Osteoblast (primary cell): ENCODE data around the gene CNOT4. TPM values are rescaled to one million over a fixed set of nuclear protein-coding genes. Genes with fewer than 3 reads are reported as not detected.
A peak's percentile ranks its signal among the peaks of the same experiment; 100 is the strongest.

ENCODE experiments used
- DNase-seq: peaks from one replicate; pipeline ENCODE4 v3.0.0; 2011; ENCODE audit warnings: low spot score, mixed read lengths; ENCODE audit not compliant: insufficient read length; ENCODE audit errors: missing footprints
- H2AFZ ChIP-seq: 2 replicates; pipeline ENCODE4 v1.6.0; 2011; ENCODE audit warnings: mild to moderate bottlenecking, low read length
- H3K27ac ChIP-seq: 2 replicates; pipeline ENCODE4 v1.5.1; 2011; ENCODE audit warnings: mild to moderate bottlenecking, low read depth, low read length, moderate library complexity
- H3K27me3 ChIP-seq: 2 replicates; pipeline ENCODE4 v1.6.0; 2012; ENCODE audit warnings: mild to moderate bottlenecking, control low read depth, inconsistent platforms, low read length, moderate library complexity; ENCODE audit not compliant: insufficient read depth
- H3K36me3 ChIP-seq: 2 replicates; pipeline ENCODE4 v1.5.1; 2011; ENCODE audit warnings: mild to moderate bottlenecking, low read length, control low read depth, moderate library complexity; ENCODE audit not compliant: insufficient read depth
- H3K4me1 ChIP-seq: 2 replicates; pipeline ENCODE4 v1.5.1; 2011; ENCODE audit warnings: mild to moderate bottlenecking, low read length, control low read depth, moderate library complexity; ENCODE audit not compliant: insufficient read depth
- H3K4me2 ChIP-seq: 2 replicates; pipeline ENCODE4 v1.6.0; 2011; ENCODE audit warnings: mild to moderate bottlenecking, low read length; ENCODE audit not compliant: insufficient read depth
- H3K4me3 ChIP-seq: fragments of 200-600 bp; sonication (generic); 3 replicates; pipeline ENCODE4 v1.5.1; 2012; ENCODE audit warnings: mild to moderate bottlenecking, low read length, inconsistent platforms; ENCODE audit not compliant: insufficient read depth
- H3K79me2 ChIP-seq: 2 replicates; pipeline ENCODE4 v1.6.0; 2012; ENCODE audit warnings: mild to moderate bottlenecking, low read length, control low read depth, inconsistent platforms; ENCODE audit not compliant: insufficient read depth
- H3K9me3 ChIP-seq: 2 replicates; pipeline ENCODE4 v1.5.1; 2011; ENCODE audit warnings: low read depth, low read length, control low read depth
- H4K20me1 ChIP-seq: 2 replicates; pipeline ENCODE4 v1.6.0; 2012; ENCODE audit warnings: mild to moderate bottlenecking, low read length, control low read depth; ENCODE audit not compliant: insufficient read depth
- total RNA-seq: library from RNA; depleted of rRNA; stranded (reverse); fragments of >200 nt; gene quantifications from 2 replicates; pipeline ENCODE4 v1.2.3, GENCODE V29; 2012
- TF ChIP-seq, protein P1 (sequence below): IDR thresholded peaks from 2 replicates; pipeline ENCODE4 v1.5.1; 2011; ENCODE audit warnings: mild to moderate bottlenecking, low read depth, low read length, moderate library complexity; ENCODE audit errors: extremely low read depth

Gene CNOT4
- total RNA-seq, result 13.4 and 14.1 TPM in 2 replicates

GRCh38 chr7:135509839-135510591 lies at the start of gene CNOT4:
Gene CNOT4 (minus strand): TSS chr7:135510102. CDS start chr7:135438331, 71,771 bp downstream.
- Histone ChIP-seq H3K36me3 (no peaks in the 10 kb centered on the region), H3K9me3 (no peaks in the 10 kb centered on the region), H3K27ac (peak within 1 kb of the TSS; percentile 94), H3K4me2 (peak within 1 kb of the TSS; percentile 100), H3K27me3 (no peaks in the 10 kb centered on the region), H4K20me1 (peaks cover 16% of the 10 kb centered on the region), H3K79me2 (peaks cover 47% of the 10 kb centered on the region), H3K4me3 (peak within 1 kb of the TSS; percentile 99), H2AFZ (peak within 1 kb of the TSS; percentile 99), H3K4me1 (peaks cover 16% of the 10 kb centered on the region)
- DNase-seq, result peak; percentile 98
- TF ChIP-seq, protein P1, sequence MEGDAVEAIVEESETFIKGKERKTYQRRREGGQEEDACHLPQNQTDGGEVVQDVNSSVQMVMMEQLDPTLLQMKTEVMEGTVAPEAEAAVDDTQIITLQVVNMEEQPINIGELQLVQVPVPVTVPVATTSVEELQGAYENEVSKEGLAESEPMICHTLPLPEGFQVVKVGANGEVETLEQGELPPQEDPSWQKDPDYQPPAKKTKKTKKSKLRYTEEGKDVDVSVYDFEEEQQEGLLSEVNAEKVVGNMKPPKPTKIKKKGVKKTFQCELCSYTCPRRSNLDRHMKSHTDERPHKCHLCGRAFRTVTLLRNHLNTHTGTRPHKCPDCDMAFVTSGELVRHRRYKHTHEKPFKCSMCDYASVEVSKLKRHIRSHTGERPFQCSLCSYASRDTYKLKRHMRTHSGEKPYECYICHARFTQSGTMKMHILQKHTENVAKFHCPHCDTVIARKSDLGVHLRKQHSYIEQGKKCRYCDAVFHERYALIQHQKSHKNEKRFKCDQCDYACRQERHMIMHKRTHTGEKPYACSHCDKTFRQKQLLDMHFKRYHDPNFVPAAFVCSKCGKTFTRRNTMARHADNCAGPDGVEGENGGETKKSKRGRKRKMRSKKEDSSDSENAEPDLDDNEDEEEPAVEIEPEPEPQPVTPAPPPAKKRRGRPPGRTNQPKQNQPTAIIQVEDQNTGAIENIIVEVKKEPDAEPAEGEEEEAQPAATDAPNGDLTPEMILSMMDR, result no peak

DNA sequence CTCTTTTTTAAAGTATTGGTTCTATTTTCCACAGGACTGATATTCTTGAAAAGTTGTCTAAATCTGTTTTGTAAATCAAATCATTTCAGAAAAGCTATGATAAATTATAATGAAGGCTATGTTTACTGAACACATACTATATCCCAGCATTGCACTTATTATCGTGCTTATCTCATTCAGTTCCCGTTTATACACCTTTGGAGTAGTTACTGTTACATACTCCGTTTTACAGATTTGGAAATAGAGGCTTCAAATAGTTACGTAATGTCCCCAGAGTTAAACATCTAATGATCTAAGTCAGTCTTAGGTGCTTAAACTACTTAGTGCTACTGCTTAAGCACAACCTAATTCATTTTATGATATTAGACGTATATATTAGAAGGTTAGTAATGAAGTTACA lies 49.0 kb upstream of the CNOT4 start:
- peak overlapping the region; percentile 98 for H3K27ac ChIP-seq

DNA sequence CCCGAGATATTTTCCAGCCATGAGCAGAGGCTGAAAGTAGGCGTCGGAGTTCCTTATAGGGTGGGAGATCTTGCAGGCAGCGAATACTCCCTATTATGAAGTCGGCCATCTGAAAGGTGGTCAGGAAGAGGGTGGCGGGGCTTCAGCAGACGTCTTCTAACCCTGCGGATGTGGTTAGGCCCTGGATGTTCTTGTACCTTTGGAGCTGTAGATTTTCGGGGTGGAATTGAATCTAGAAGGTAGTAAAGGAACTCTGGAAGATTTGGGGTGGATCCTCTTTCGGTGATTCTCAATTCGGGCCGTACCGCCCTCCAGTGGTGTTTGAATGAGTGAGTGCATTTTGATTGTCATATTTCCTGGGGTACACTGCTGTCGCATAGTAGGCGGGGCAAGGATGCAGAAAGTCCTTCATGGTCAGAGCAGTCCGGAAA lies 48.5 kb upstream of the CNOT4 start:
- peak overlapping the region; percentile 100 for H2AFZ ChIP-seq
- H3K27me3 ChIP-seq, result no peaks in the 10 kb centered on the region
- H3K4me1 ChIP-seq, result peaks cover 9% of the 10 kb centered on the region
- no peaks in the 10 kb centered on the region for H3K9me3 ChIP-seq
- peak overlapping the region; percentile 95 for H3K4me3 ChIP-seq
- TF ChIP-seq, protein P1, result peak; percentile 67
- peak overlapping the region; percentile 96 for H3K4me2 ChIP-seq
- DNase-seq, result peak; percentile 85
- H4K20me1 ChIP-seq, result peaks cover 3% of the 10 kb centered on the region
- peaks cover 52% of the 10 kb centered on the region for H3K79me2 ChIP-seq
- no peaks in the 10 kb centered on the region for H3K36me3 ChIP-seq
- H3K27ac ChIP-seq, result peak overlapping the region; percentile 98

More for the DNA sequence above, 49.0 kb upstream of the CNOT4 start:
- H3K4me1 ChIP-seq, result peaks cover 9% of the 10 kb centered on the region
- H3K79me2 ChIP-seq, result peaks cover 57% of the 10 kb centered on the region
- H3K4me3 ChIP-seq, result peak overlapping the region; percentile 95
- H2AFZ ChIP-seq, result peak overlapping the region; percentile 100
- H3K27me3 ChIP-seq, result no peaks in the 10 kb centered on the region
- peak overlapping the region; percentile 96 for H3K4me2 ChIP-seq
- peaks cover 3% of the 10 kb centered on the region for H4K20me1 ChIP-seq
- DNase-seq, result no peak
- H3K9me3 ChIP-seq, result no peaks in the 10 kb centered on the region
- TF ChIP-seq, protein P1, result no peak
- no peaks in the 10 kb centered on the region for H3K36me3 ChIP-seq
